Hepatocyte (in vitro differentiated cells): Measurements from ENCODE around the gene ASTE1.

Experiments used
- CTCF ChIP-seq: fragments of 200-600 bp; sonication (generic); IDR thresholded peaks from 2 replicates; pipeline ENCODE4 v1.5.1; 2016; ENCODE audit warnings: antibody characterized with exemption, mild to moderate bottlenecking; ENCODE audit not compliant: poor library complexity
- EZH2 ChIP-seq: fragments of 200-600 bp; sonication (generic); IDR thresholded peaks from 2 replicates; pipeline ENCODE4 v1.6.1; 2016; ENCODE audit warnings: antibody characterized with exemption, mild to moderate bottlenecking, borderline replicate concordance
- EZH2phosphoT487 ChIP-seq: fragments of 200-600 bp; sonication (generic); IDR thresholded peaks from one replicate; pipeline ENCODE4 v1.6.1; 2018; ENCODE audit warnings: antibody characterized with exemption, mild to moderate bottlenecking, low read depth, moderate library complexity; ENCODE audit not compliant: unreplicated experiment, severe bottlenecking

- TF ChIP-seq CTCF: no peak
- no peak for TF ChIP-seq EZH2
- no peak for TF ChIP-seq EZH2phosphoT487
These were observed 16.9 kb downstream of the ASTE1 start for GRCh38 chr3:131009698-131010097.
